ENCODE data around the gene KLHL29. TPM values are rescaled to one million over a fixed set of nuclear protein-coding genes. Genes with fewer than 3 reads are reported as not detected.

Gene KLHL29
- total and polyA plus RNA-seq, 10 of the 15 experiments (the other 5 are each of a cell fraction or from before 2014, with no cell fraction given), result 1.4 to 19.5 (median 6.1) TPM

DNA sequence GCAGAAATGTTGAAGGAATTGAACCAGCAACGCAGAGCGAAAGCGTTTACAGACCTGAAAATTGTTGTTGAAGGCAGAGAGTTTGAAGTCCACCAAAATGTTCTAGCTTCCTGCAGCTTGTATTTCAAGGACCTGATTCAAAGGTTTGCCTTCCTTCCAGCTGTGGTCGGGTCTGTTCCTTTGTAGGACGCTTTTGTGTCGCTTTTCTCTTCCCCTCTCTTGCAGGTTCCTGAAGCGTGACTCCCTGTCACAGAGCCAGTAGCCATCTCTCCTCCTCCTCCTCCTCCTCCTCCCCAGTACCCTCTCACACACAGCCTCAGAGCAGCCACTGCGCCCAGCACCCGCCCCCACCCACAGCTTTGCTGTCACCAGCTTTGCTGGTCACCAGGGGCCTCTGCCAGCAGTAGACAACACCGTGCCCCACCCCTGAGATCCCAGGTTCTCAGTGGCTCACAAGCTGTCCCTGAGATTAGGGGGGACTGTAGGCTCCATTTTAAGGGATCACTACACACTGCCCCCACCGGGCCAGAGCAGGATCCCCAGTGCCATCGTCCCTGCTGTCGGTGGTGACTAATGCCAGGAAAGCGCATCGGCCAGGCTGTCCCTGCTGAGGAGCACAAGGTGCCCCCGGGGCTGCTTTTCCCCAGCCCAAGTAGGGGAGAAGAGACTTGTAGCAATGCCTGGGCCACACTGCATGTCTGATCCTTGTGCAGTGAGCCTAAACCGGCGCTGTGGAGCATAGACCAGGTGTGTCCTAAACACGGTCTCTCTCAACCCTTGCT is 299.6 kb downstream of the KLHL29 start (continued):
- no peak for TF ChIP-seq HSF1 (IDR thresholded peaks at IDR 0.05; ENCODE audit: low read depth, low read length)
- TF ChIP-seq BMI1 (IDR thresholded peaks at IDR 0.05; ENCODE audit: borderline replicate concordance), result no peak
- no peak for TF ChIP-seq E2F8 (IDR thresholded peaks at IDR 0.05; ENCODE audit: low read depth, partially characterized antibody)

DNA sequence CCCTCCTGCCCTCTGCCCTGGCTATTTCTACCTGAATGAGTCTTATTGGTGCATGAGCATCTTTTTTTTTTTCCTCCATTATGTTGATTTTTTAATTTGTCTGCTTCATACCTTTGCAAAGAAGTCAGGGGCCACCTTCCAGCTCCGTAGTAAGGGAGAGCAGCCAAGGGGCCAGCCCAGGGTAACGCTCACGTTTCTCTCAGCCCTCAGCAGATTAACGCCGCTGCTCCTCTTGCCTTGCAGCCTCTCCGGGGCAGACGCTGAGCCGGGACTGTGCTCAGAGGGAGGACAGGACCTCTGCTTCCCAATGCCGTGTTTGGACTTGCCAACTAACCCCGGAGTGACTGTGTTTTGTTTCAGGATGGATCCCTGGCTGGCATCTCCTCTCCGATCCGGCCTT is 300.2 kb downstream of the KLHL29 start:
- ChIA-PET POLR2A (no interaction called here), RAD21 (ENCODE audit: unreplicated experiment) (no interaction called here), SMC1A (ENCODE audit: uncharacterized antibody, unreplicated experiment) (no interaction called here), CTCF (no interaction called here)
- H3K27me3 ChIP-seq (replicated peaks in 1 of 2; ENCODE audit: control insufficient read depth in 2 of 2, insufficient read depth in 2 of 2, low read length in 1 of 2), result no peaks in the 10 kb centered on the region
- no peaks in the 10 kb centered on the region for H3K79me2 ChIP-seq (ENCODE audit: control insufficient read depth, insufficient read depth, low read length)
- WGBS (ENCODE audit: insufficient coverage, insufficient replicate concordance, low lambda C conversion rate, missing lambda C conversion rate), result 59% methylated on average over 12 of the region's 12 CpGs
- H3K4me2 ChIP-seq (ENCODE audit: control insufficient read depth, insufficient read depth), result no peak overlapping the region
- no peak overlapping the region for H3K9ac ChIP-seq (ENCODE audit: control insufficient read depth, insufficient read depth, low read length)
- no peaks in the 10 kb centered on the region for H3K4me1 ChIP-seq (ENCODE audit: control insufficient read depth, insufficient read depth, low read length)
- FAIRE-seq (no peak), DNase-seq (ENCODE audit: low read depth, low spot score) (no peak), ATAC-seq (no peak)
- BruUV-seq (replicated peaks), result no TSS peak
- H4K20me1 ChIP-seq (ENCODE audit: control insufficient read depth, insufficient read depth), result no peaks in the 10 kb centered on the region
- no peaks in the 10 kb centered on the region for H3K9me3 ChIP-seq (replicated peaks; ENCODE audit: control insufficient read depth, insufficient read depth, low read length)
- peaks cover 0 to 4% of the 10 kb centered on the region in 2 experiments; a peak in 3 of 4 replicates for H3K36me3 ChIP-seq (ENCODE audit: control insufficient read depth in 2 of 2, insufficient read depth in 2 of 2, low read length in 1 of 2)
- no peak overlapping the region for H3K27ac ChIP-seq (ENCODE audit: control insufficient read depth, insufficient read depth)
- H2AFZ ChIP-seq (ENCODE audit: control insufficient read depth, low read depth, low read length), result no peak overlapping the region
- in situ Hi-C loops (cut with MboI), result no loop called here
- no peak overlapping the region for H3K4me3 ChIP-seq
- intact Hi-C loops (cut with micrococcal nuclease; ENCODE audit: unreplicated experiment), result no loop called here
- no peak for TF ChIP-seq TAF1 (IDR thresholded peaks at IDR 0.05; ENCODE audit: borderline replicate concordance, low read depth, low read length)
- TF ChIP-seq, protein P1, sequence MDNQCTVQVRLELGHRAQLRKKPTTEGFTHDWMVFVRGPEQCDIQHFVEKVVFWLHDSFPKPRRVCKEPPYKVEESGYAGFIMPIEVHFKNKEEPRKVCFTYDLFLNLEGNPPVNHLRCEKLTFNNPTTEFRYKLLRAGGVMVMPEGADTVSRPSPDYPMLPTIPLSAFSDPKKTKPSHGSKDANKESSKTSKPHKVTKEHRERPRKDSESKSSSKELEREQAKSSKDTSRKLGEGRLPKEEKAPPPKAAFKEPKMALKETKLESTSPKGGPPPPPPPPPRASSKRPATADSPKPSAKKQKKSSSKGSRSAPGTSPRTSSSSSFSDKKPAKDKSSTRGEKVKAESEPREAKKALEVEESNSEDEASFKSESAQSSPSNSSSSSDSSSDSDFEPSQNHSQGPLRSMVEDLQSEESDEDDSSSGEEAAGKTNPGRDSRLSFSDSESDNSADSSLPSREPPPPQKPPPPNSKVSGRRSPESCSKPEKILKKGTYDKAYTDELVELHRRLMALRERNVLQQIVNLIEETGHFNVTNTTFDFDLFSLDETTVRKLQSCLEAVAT (IDR thresholded peaks at IDR 0.05), result no peak
- TF ChIP-seq MTA3 (IDR thresholded peaks at IDR 0.05; ENCODE audit: borderline replicate concordance, low read length), result no peak
- TF ChIP-seq ASH2L (IDR thresholded peaks at IDR 0.05; ENCODE audit: borderline replicate concordance, low read depth), result no peak
- TF ChIP-seq EED (IDR thresholded peaks at IDR 0.05; ENCODE audit: low read depth), result no peak
- no peak for TF ChIP-seq NRF1 (conservative IDR thresholded peaks at IDR 0.05; ENCODE audit: low read depth, low read length)
- no peak for TF ChIP-seq POLR2A (IDR thresholded peaks at IDR 0.05; ENCODE audit: low read depth, low read length)
- TF ChIP-seq POLR2AphosphoS2 (IDR thresholded peaks at IDR 0.05; ENCODE audit: low read depth, low read length), result no peak
- no peak for TF ChIP-seq PBX3 (IDR thresholded peaks at IDR 0.05; ENCODE audit: insufficient replicate concordance, low read depth, low read length)
- no peak for TF ChIP-seq RUNX3 (IDR thresholded peaks at IDR 0.05; ENCODE audit: low read length)
